Common myeloid progenitor, CD34-positive (primary cell): Measurements from ENCODE around the gene VPS50.

Experiments used
- CTCF ChIA-PET: fragments of 350-600 bp; sonication (Branson Sonifier 250); formaldehyde crosslinking; loops from one replicate; lab custom pipeline; 2021; ENCODE audit warnings: antibody characterized with exemption; lab: Charles Lee
- POLR2A ChIA-PET: fragments of 350-600 bp; sonication (Branson Sonifier 250); formaldehyde crosslinking; loops from one replicate; lab custom pipeline; 2021; ENCODE audit warnings: antibody characterized with exemption; lab: Charles Lee
- DNase-seq, 3 donors: peaks; one replicate each; pipeline versions ENCODE4 v3.0.0 to v3.0.0-alpha.2; 2013
- H3K27ac ChIP-seq, 2 experiments: 1 replicate in 1 of 2; 2 replicates in 1 of 2; pipeline ENCODE4 v1.7.0; 2013; ENCODE audit warnings: inconsistent platforms in 2 of 2, low read length in 2 of 2, mild to moderate bottlenecking in 2 of 2, low read depth in 1 of 2, moderate library complexity in 1 of 2; ENCODE audit not compliant: severe bottlenecking in 2 of 2, insufficient read depth in 1 of 2, poor library complexity in 1 of 2
- H3K27me3 ChIP-seq, 5 experiments: replicated peaks in 2 of 5; 1 replicate in 3 of 5; 2 replicates in 2 of 5; pipeline versions ENCODE4 v1.6.1 to v1.7.0; 2013; ENCODE audit warnings: low read length in 4 of 5, mild to moderate bottlenecking in 2 of 5, moderate library complexity in 2 of 5, inconsistent platforms in 1 of 5; ENCODE audit not compliant: insufficient read depth in 5 of 5, control insufficient read depth in 4 of 5
- H3K36me3 ChIP-seq, 4 experiments: 1 replicate in 2 of 4; 2 replicates in 2 of 4; pipeline versions ENCODE4 v1.6.1 to v1.7.0; 2013; ENCODE audit warnings: low read length in 3 of 4, control low read depth in 1 of 4, mild to moderate bottlenecking in 1 of 4; ENCODE audit not compliant: control insufficient read depth in 4 of 4, insufficient read depth in 4 of 4
- H3K4me1 ChIP-seq, 4 experiments: 1 replicate in 3 of 4; 2 replicates in 1 of 4; pipeline versions ENCODE4 v1.6.1 to v1.7.1; 2013; ENCODE audit warnings: low read length in 3 of 4, mild to moderate bottlenecking in 3 of 4, control low read depth in 1 of 4, inconsistent platforms in 1 of 4, moderate library complexity in 1 of 4; ENCODE audit not compliant: control insufficient read depth in 4 of 4, insufficient read depth in 4 of 4; ENCODE audit errors: control extremely low read depth in 1 of 4
- H3K4me3 ChIP-seq, 7 experiments: 1 replicate in 4 of 7; 2 replicates in 3 of 7; pipeline versions ENCODE4 v1.5.1 to v1.7.0; 2013; ENCODE audit warnings: mild to moderate bottlenecking in 7 of 7, low read length in 6 of 7, moderate library complexity in 6 of 7, inconsistent platforms in 2 of 7, low read depth in 2 of 7, control low read depth in 1 of 7; ENCODE audit not compliant: insufficient read depth in 4 of 7, control insufficient read depth in 1 of 7; ENCODE audit errors: extremely low read depth in 1 of 7
- H3K9me3 ChIP-seq, 5 experiments: 1 replicate in 4 of 5; 2 replicates in 1 of 5; pipeline versions ENCODE4 v1.6.1 to v1.7.1; 2013; ENCODE audit warnings: low read length in 4 of 5, mild to moderate bottlenecking in 2 of 5, inconsistent platforms in 1 of 5, low read depth in 1 of 5, moderate library complexity in 1 of 5; ENCODE audit not compliant: control insufficient read depth in 4 of 5, insufficient read depth in 2 of 5; ENCODE audit errors: control extremely low read depth in 1 of 5
- WGBS: methylation state at CpG from one replicate; pipeline ENCODE4 v1.1.5; 2013; ENCODE audit not compliant: insufficient coverage; 5-methylcytosine and 5-hydroxymethylcytosine counted together

The VPS50 gene

GRCh38 chr7:93218997-93219827 lies 13.0 kb upstream of the VPS50 start:
- Histone ChIP-seq H3K4me1 (peaks cover 0 to 5% (median 2%) of the 10 kb centered on the region in 4 experiments), H3K27ac (no peak overlapping the region), H3K4me3 (no peak overlapping the region), H3K27me3 (peaks cover 0 to 3% (median 0%) of the 10 kb centered on the region in 5 experiments), H3K9me3 (no peaks in the 10 kb centered on the region), H3K36me3 (no peaks in the 10 kb centered on the region)
- 90% methylated on average over 7 of the region's 10 CpGs for WGBS
- DNase-seq: peak in 2 of 3 donors; percentile 45 to 57
- ChIA-PET CTCF (no interaction called here), POLR2A (no interaction called here)

DNA sequence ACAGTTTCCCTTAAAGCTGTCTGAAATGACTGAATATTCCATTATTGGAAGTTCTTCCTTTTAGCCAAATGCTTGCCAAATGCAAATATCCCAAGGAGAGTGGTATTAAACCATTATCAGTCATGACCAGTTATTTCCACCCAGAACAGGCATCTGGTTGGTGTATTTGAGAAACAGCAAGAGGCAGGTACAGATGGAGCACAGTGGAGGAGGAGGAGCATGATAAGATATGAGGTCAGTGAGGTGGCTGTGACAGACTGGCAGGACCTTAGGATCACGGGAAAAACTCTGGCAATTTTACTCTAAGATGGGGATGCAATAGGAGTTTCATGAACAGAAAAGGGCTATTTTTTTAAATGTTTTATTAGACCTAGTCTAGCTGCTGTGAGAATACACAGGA lies 12.3 kb upstream of the VPS50 start:
- 86% methylated on average over 1 of the region's 1 CpG for WGBS
- POLR2A ChIA-PET: no interaction called here
- no peak overlapping the region for H3K27ac ChIP-seq
- no peak overlapping the region for H3K4me3 ChIP-seq
- no peaks in the 10 kb centered on the region for H3K9me3 ChIP-seq
- peaks cover 0 to 5% (median 2%) of the 10 kb centered on the region in 4 experiments for H3K4me1 ChIP-seq
- no peak for DNase-seq
- CTCF ChIA-PET: no interaction called here
- H3K36me3 ChIP-seq: no peaks in the 10 kb centered on the region
- H3K27me3 ChIP-seq: peaks cover 0 to 3% (median 0%) of the 10 kb centered on the region in 5 experiments

DNA sequence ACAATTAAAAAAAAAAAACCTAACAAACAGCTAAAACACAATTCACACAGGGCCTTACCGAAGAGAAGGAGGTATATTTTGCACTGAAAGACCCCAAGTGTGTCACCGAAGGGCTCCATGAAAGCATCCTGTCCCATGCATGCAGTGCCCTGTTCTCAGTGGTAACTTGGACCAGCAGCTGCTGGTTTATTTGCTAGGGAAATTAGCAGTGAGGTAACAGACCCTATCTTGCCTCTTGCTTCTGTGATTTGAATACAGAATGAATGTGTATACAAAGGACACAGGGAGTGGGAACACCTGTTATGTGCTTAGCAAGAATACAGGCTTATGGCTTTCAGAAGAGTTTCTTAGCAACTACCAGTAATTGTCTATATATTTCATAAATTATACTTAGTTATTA lies 5.9 kb upstream of the VPS50 start, which contains the start of gene HEPACAM2:
TSS of gene HEPACAM2 (minus strand) at position 160 of the 400 bp plus-strand sequence.
- 86% methylated on average over 2 of the region's 2 CpGs for whole genome bisulfite sequencing
- CTCF ChIA-PET: interaction anchor here (1.0 to 5.6 kb wide), 4 partner anchors 8 to 47 kb away, joined by 3 to 24 read pairs (median 4); no protein-coding TSS in a partner anchor
- Histone ChIP-seq H3K27ac (no peak within 1 kb of the TSS), H3K36me3 (no peaks in the 10 kb centered on the region), H3K4me1 (peaks cover 0 to 3% (median 2%) of the 10 kb centered on the region in 4 experiments), H3K27me3 (no peaks in the 10 kb centered on the region), H3K4me3 (no peak within 1 kb of the TSS), H3K9me3 (no peaks in the 10 kb centered on the region)
- no peak for DNase-seq
- POLR2A ChIA-PET: no interaction called here

GRCh38 chr7:93228302-93228701 lies 3.9 kb upstream of the VPS50 start:
- Histone ChIP-seq H3K4me3 (no peak overlapping the region), H3K9me3 (no peaks in the 10 kb centered on the region), H3K27me3 (no peaks in the 10 kb centered on the region), H3K36me3 (no peaks in the 10 kb centered on the region), H3K27ac (no peak overlapping the region), H3K4me1 (peaks cover 9 to 15% (median 14%) of the 10 kb centered on the region in 4 experiments)
- DNase-seq: peak; percentile 73 to 77 (median 75)
- ChIA-PET POLR2A (no interaction called here), CTCF (interaction anchor here (0.8 to 5.6 kb wide), 9 partner anchors 13 to 596 kb away, joined by 3 to 24 read pairs (median 4); no protein-coding TSS in a partner anchor)
- WGBS: no CpG with 5 or more reads among the region's 2 CpGs

- DNase-seq: peak in 2 of 3 donors; percentile 34 to 51
- CTCF ChIA-PET: interaction anchor here (0.8 to 3.6 kb wide), 4 partner anchors 11 to 93 kb away, joined by 3 to 19 read pairs (median 5); no protein-coding TSS in a partner anchor
- Histone ChIP-seq H3K4me3 (peak overlapping the region in 6 of 7 experiments; percentile 90 to 98 (median 97)), H3K4me1 (peaks cover 9 to 15% (median 14%) of the 10 kb centered on the region in 4 experiments), H3K36me3 (no peaks in the 10 kb centered on the region), H3K27ac (peak overlapping the region in 1 of 2 experiments; percentile 70), H3K9me3 (no peaks in the 10 kb centered on the region), H3K27me3 (no peaks in the 10 kb centered on the region)
- WGBS: no CpG with 5 or more reads among the region's 5 CpGs
- POLR2A ChIA-PET: no interaction called here
Measured at GRCh38 chr7:93231259-93231658, 907 bp upstream of the VPS50 start.

- Histone ChIP-seq H3K27ac (peak overlapping the region; percentile 25 to 70), H3K36me3 (no peaks in the 10 kb centered on the region), H3K4me3 (peak overlapping the region; percentile 90 to 98 (median 96)), H3K27me3 (no peaks in the 10 kb centered on the region), H3K4me1 (peaks cover 9 to 15% (median 14%) of the 10 kb centered on the region in 4 experiments), H3K9me3 (no peaks in the 10 kb centered on the region)
- DNase-seq: peak in 1 of 3 donors; percentile 32
- CTCF ChIA-PET: interaction anchor here (1.3 to 3.6 kb wide), 3 partner anchors 9 to 94 kb away, joined by 3 to 19 read pairs (median 7); no protein-coding TSS in a partner anchor
- 0% methylated on average over 3 of the region's 8 CpGs for WGBS
- POLR2A ChIA-PET: no interaction called here
Measured at GRCh38 chr7:93232673-93233018, 480 bp downstream of the VPS50 start.

GRCh38 chr7:93235541-93235940 lies 3.4 kb downstream of the VPS50 start:
- no peaks in the 10 kb centered on the region for H3K9me3 ChIP-seq
- H3K4me1 ChIP-seq: peaks cover 9 to 15% (median 14%) of the 10 kb centered on the region in 4 experiments
- peaks cover 0 to 2% (median under 1%) of the 10 kb centered on the region in 4 experiments for H3K36me3 ChIP-seq
- no peak overlapping the region for H3K4me3 ChIP-seq
- DNase-seq: no peak
- no peak overlapping the region for H3K27ac ChIP-seq
- POLR2A ChIA-PET: no interaction called here
- CTCF ChIA-PET: interaction anchor here (1.5 to 1.6 kb wide), 2 partner anchors 56 to 83 kb away, joined by 4 read pairs; no protein-coding TSS in a partner anchor
- no peaks in the 10 kb centered on the region for H3K27me3 ChIP-seq
- WGBS: 96% methylated on average over 2 of the region's 2 CpGs
